Left ventricle myocardium inferior (tissue), 1 donor: ENCODE results near the gene IL17RB. TPM values are rescaled to one million over a fixed set of nuclear protein-coding genes. Genes with fewer than 3 reads are reported as not detected.

ENCODE experiments used
- DNase-seq: peaks from one replicate; pipeline ENCODE4 v3.0.0-alpha.2; 2020
- H3K27ac ChIP-seq: fragments of 200-600 bp; replicated peaks from 2 replicates; pipeline ENCODE4 v1.8.0; 2021
- H3K27me3 ChIP-seq: fragments of 200-600 bp; 2 replicates; pipeline ENCODE4 v1.8.0; 2021; ENCODE audit warnings: low read depth
- H3K36me3 ChIP-seq: fragments of 200-600 bp; 2 replicates; pipeline ENCODE4 v1.8.0; 2021
- H3K4me1 ChIP-seq: fragments of 200-600 bp; 2 replicates; pipeline ENCODE4 v1.8.0; 2021
- H3K4me3 ChIP-seq: fragments of 200-600 bp; 2 replicates; pipeline ENCODE4 v1.8.0; 2021; ENCODE audit warnings: mild to moderate bottlenecking, moderate library complexity
- H3K9me3 ChIP-seq: fragments of 200-600 bp; replicated peaks from 2 replicates; pipeline ENCODE4 v1.8.0; 2021
- CTCF ChIP-seq: fragments of 200-600 bp; IDR thresholded peaks from 2 replicates; pipeline ENCODE4 v1.8.0; 2021; ENCODE audit warnings: antibody characterized with exemption, mild to moderate bottlenecking, borderline replicate concordance
- intact Hi-C: fragments of 100-400 bp; cut with micrococcal nuclease; formaldehyde crosslinking; loops from one replicate; pipeline ENCODE4 v1.11.0; 2022
- total RNA-seq: library from RNA; stranded (reverse); fragmentation: NEBNext Ultra II Directional; extraction: Animal tissue kit (Norgen Biotek cat#: 25700); gene quantifications from one replicate; pipeline ENCODE4 v1.2.1, GENCODE V29; 2021
- donor health status: DM: no; HTN: yes; CAD: no; lungs with severe emphysema.

The IL17RB gene
- total RNA-seq, 1 donor from 2014 or later = 0.47 TPM

DNA sequence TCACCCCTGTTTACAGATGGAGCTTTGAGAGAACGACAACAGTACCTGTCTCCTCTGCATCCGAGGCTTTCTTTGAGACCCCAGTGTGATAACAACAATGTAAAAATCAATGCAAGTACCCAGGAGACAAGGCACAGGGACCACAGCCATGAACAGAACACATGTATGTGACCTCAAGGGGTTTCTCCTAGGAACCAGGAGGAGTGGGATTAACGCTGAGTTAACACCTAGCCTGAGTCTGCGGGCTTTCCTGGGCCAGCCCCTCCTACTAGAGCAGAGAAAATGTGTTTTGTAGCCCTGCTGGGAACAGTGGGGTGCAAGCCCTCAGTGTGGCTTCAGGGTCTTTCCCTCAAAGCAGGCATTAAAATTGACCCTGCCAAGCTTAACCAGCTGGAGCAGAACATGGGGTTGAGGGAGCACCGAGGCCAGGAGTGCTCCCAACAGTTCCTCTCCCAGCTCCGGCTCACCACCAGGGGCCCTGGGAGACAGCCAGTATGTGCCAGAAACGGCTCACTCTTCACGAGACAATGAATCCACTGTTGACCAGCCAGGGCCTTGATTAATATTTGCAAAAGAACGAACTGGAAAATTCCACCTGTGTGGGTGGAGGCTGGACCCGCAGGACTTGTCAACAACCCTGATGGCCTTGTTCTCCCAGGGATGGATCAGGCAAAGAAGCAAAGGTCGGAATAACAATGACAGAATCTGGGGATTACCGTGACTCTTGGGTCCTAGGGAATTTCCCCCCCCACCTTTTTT is 3.8 kb upstream of the IL17RB start:
- peak; percentile 35 for TF ChIP-seq CTCF
- peaks cover 38% of the 10 kb centered on the region for H3K27me3 ChIP-seq
- peaks cover 30% of the 10 kb centered on the region for H3K4me1 ChIP-seq
- H3K4me3 ChIP-seq = no peak overlapping the region
- no peaks in the 10 kb centered on the region for H3K9me3 ChIP-seq
- DNase-seq = no peak
- intact Hi-C loops = no loop called here
- H3K27ac ChIP-seq = no peak overlapping the region
- H3K36me3 ChIP-seq = no peaks in the 10 kb centered on the region

DNA sequence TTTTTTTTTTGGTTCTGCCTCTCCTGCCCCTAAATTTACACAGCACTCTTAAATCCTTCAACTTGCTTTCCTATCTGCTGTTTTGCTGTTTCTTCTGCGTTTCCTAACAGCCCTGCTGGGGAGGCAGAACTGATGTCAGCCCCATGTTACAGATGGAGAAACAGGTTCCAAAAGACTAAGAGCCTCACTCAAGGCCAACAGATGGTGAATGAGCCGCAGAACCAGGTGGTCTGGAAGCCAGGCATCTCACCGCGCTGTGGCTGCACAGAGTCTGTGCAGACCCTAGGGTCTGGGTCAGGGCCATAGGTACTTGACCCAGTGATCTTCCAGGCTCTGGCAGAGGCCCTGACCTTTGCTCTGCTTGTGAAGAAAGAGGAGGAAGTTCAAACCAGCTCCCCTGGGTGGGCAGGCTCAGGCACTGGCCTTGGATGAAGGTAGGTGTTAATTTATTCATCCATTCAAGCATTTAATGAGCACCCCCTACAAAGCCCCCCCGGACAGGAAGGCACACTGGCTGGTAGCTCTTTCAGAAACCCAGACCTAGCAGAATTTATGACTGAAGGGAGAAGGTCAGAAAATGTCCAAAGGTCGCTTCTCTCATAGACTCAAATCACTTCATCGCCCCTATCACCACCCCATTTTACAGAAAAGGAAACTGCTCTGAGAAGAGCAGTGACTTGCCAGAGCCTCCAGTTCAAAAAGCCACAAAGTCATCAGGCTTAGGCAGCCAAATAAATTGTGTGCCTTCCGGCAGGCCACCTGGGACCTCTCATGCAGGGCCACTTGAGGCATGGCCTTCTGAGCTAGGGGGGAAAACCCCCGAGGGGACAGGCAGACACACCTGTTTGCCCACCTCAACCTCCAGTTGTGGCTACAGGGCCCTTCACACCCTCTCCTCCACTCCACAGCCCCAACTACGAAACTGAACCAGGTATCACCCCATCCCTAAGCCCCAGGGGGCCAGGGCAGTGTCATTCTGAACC is 2.9 kb upstream of the IL17RB start:
- no peak overlapping the region for H3K27ac ChIP-seq
- H3K9me3 ChIP-seq = no peaks in the 10 kb centered on the region
- no peak for DNase-seq
- peaks cover 44% of the 10 kb centered on the region for H3K27me3 ChIP-seq
- H3K4me3 ChIP-seq = no peak overlapping the region
- intact Hi-C loops = no loop called here
- no peak for TF ChIP-seq CTCF
- H3K36me3 ChIP-seq = no peaks in the 10 kb centered on the region
- peaks cover 30% of the 10 kb centered on the region for H3K4me1 ChIP-seq

DNA sequence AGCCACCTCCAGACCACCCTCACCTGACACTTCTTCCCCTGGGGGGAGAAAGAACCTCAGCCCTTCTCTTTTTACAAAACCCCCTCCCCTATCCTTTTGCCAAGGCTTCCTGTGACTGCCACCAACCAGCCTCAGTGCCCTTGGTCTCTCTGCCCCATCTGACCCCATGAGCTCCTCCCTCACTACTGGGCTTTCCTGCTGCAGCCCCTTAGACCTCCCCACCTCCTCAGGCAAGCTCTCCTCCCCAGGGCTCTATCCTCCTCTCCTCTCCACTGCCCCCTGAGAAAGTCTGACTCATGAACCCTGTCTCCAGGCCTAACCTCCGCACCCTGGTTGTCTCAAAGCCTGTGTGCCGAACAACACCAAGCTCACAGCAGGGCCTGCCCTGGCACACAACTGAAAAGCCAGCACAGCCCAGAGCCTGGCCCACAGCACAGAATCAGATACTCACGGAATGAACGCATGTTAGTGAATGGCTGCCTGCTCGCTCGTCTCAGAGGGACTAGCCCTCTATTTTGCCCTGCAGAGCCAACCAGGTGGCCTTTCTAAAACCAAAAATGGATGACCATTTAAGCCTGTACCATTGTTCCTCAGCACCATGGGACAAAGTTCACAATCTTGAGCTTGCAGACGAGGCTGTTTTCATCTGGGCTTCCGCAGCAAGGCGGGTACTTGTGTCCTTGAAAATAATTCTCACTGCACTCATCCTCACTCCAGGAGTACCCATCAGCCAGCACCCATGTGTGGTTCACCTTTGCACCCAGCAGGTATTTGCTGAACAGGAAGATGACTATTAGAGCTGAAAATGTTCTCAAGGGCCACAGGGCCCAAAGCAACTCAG is 1.9 kb upstream of the IL17RB start:
- H3K27ac ChIP-seq = no peak overlapping the region
- H3K4me1 ChIP-seq = peaks cover 30% of the 10 kb centered on the region
- no peak for TF ChIP-seq CTCF
- no peaks in the 10 kb centered on the region for H3K36me3 ChIP-seq
- DNase-seq = no peak
- H3K9me3 ChIP-seq = no peaks in the 10 kb centered on the region
- H3K27me3 ChIP-seq = peaks cover 51% of the 10 kb centered on the region
- H3K4me3 ChIP-seq = no peak overlapping the region
- intact Hi-C loops = no loop called here

DNA sequence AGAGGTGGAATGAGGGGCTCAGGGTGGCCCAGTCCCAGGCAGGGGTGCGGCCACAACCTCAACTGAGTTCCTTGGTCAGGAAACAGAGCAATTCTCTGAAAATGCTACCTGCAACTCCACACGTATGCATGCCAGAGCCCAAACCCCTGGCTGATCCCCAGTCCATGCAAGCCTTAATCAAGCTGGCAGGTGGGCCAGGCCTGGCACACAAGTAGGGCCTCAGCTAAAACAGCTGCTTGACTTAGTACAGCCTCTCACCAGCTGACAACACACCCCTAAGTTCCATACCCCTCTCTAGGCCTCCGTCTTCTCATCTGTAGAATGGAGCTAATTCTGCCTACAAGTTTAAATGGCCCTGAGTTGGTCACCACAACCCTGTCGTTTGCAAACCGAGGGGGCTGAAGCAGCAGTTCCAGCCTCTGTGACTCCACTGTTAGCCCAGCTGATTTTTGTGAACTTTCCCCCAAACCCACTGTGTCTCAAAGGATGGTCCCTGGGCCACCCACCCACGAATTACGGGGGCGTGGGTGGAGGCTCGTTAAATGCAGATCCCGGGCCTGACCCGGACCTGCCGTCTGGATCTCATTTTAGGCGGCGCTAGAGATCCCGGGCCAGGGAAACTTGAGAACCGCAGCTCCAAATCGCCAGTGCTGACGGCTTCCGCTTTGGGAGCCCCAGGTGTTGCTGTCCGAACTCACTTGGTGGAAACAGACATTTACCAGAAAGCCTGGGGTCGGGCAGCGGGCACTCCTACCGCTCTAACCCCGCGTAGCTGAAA is 1.1 kb upstream of the IL17RB start:
- Histone ChIP-seq H3K4me3 (peak overlapping the region; percentile 81), H3K27ac (peak overlapping the region; percentile 78)
- peak; percentile 38 for TF ChIP-seq CTCF

GRCh38 chr3:53845881-53846133 is 561 bp upstream of the IL17RB start:
- peak overlapping the region; percentile 81 for H3K4me3 ChIP-seq

More for the DNA sequence above, 1.1 kb upstream of the IL17RB start:
- Histone ChIP-seq H3K4me1 (peaks cover 30% of the 10 kb centered on the region), H3K27me3 (peaks cover 51% of the 10 kb centered on the region), H3K9me3 (no peaks in the 10 kb centered on the region), H3K36me3 (no peaks in the 10 kb centered on the region)
- DNase-seq = peak; percentile 52
- intact Hi-C loops = no loop called here

More at GRCh38 chr3:53845881-53846133, 561 bp upstream of the IL17RB start:
- no peak for DNase-seq
- H3K36me3 ChIP-seq = no peaks in the 10 kb centered on the region
- no peak for TF ChIP-seq CTCF
- H3K27me3 ChIP-seq = peaks cover 51% of the 10 kb centered on the region
- H3K27ac ChIP-seq = peak overlapping the region; percentile 78
- no peaks in the 10 kb centered on the region for H3K9me3 ChIP-seq
- intact Hi-C loops = no loop called here
- H3K4me1 ChIP-seq = peaks cover 30% of the 10 kb centered on the region
